GM23248 (cell line): Measurements from ENCODE around the gene HOXB8.

Experiments used
- EZH2 ChIP-seq: fragments of 200-600 bp; sonication (generic); IDR thresholded peaks from 2 replicates; pipeline ENCODE4 v1.6.1; 2018; ENCODE audit warnings: antibody characterized with exemption, mild to moderate bottlenecking; ENCODE audit not compliant: insufficient read depth, poor library complexity, severe bottlenecking
- EZH2phosphoT487 ChIP-seq: fragments of 200-600 bp; sonication (generic); IDR thresholded peaks from 2 replicates; pipeline ENCODE4 v1.6.1; 2018; ENCODE audit warnings: antibody characterized with exemption, moderate library complexity, mild to moderate bottlenecking, low read depth; ENCODE audit not compliant: insufficient read depth

DNA sequence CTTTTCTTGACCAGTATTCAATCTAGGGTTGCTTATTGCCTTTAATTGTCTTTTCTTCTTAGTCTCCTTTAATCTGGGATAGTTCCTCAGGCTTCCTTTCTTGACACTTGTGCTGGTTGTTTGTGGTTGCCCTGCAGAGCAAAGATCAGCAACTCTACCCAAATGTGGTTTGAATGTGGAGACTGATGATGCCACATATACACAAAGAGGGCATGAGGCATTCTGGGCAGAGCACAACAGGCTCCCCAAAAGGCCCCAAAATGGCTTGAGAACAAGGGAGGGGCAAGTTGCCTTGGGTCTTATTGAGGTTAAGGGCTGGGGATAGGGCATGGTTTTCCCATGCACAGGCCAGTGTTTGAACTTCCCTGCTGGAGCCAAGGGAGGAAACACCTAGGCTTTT lies 40.8 kb upstream of the HOXB8 start:
- TF ChIP-seq EZH2 (no peak), EZH2phosphoT487 (no peak)
